Sigmoid colon (tissue), 4 donors: ENCODE data around the gene SLC34A3.

Source experiments
- CTCF ChIP-seq, 4 experiments: fragments of 450-650 bp in 3 of 4; fragments of 200-600 bp in 1 of 4; IDR thresholded peaks; one replicate each; pipeline ENCODE4 v1.5.1; 2016 to 2019; ENCODE audit warnings: antibody characterized with exemption in 4 of 4, mild to moderate bottlenecking in 3 of 4, moderate library complexity in 2 of 4
- EP300 ChIP-seq, 4 donors: sonication (generic); formaldehyde crosslinking; IDR thresholded peaks; one replicate each; pipeline ENCODE4 v1.6.1; 2017; ENCODE audit warnings: antibody characterized with exemption in 4 of 4
- POLR2A ChIP-seq, 2 donors: fragments of 450-650 bp; IDR thresholded peaks; one replicate each; pipeline ENCODE4 v1.6.1; 2016; ENCODE audit warnings: antibody characterized with exemption in 2 of 2, mild to moderate bottlenecking in 2 of 2, moderate library complexity in 2 of 2
- POLR2AphosphoS5 ChIP-seq, 4 donors: sonication (generic); formaldehyde crosslinking; IDR thresholded peaks; one replicate each; pipeline ENCODE4 v1.6.1; 2017; ENCODE audit warnings: antibody characterized with exemption in 4 of 4

DNA sequence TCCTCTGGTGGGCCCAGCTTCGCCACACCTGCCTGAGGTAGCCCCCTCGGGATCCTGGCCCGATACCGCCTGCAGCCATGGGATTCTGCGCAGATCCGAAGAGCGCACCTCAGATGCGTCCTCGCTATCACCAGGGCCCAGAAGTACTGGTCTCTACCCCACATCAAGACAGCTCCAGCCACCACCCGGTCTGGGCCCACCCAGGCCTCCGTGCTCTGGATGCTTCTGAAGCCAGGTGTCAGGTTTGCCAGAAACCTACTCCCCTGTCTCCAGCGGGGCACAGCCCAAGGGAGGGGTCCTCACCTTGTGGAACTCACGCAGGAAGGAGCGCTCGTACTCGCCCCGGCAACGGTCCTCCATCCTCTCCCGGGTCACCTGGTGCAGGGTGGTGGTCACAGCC is 44.8 kb upstream of the SLC34A3 start:
- TF ChIP-seq POLR2A (IDR thresholded peaks at IDR 0.05) (no peak), CTCF (IDR thresholded peaks at IDR 0.05) (no peak), EP300 (IDR thresholded peaks at IDR 0.05) (no peak), POLR2AphosphoS5 (IDR thresholded peaks at IDR 0.05) (no peak)
